ENCODE measurements around the gene SETBP1. TPM values are rescaled to one million over a fixed set of nuclear protein-coding genes. Genes with fewer than 3 reads are reported as not detected.
A peak's percentile ranks its signal among the peaks of the same experiment; 100 is the strongest.

Gene SETBP1
- total RNA-seq, 1 experiment from 2014 or later: 1.0 TPM

DNA sequence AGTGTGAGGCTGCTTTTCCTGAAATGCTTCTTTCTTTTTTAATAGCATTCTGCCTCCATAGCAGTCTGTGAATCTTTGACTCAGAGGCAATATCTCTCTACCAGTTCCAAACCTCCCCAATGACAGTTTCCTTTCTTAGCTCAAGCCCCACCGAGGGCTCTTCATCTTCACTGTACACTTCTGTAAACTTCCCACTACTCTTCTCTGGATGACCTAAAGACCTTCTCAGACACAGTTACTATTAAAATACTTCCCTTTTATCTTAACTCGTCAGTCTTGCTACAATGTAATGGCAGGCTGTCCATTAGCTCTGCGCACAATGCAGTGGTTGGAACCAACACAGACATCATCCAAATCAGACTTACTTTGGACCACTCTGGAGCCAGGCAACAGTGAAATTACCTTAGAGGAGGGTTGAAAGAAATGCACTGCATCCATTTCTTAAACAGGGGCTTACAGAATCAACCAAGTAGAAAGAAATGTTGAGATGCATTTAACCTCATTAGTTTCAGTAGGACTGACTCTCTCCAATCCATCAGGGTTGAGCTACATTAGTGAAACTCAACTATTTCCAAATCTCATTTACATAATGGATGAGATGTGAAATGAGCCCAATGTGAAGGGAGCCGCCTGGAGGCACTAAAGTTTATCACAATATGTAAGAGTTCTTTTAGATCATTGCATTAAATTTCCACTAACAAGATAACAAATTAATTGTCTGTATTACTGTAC, 343.8 kb downstream of the SETBP1 start:
- no peak for DNase-seq (ENCODE audit: low read depth)

DNA sequence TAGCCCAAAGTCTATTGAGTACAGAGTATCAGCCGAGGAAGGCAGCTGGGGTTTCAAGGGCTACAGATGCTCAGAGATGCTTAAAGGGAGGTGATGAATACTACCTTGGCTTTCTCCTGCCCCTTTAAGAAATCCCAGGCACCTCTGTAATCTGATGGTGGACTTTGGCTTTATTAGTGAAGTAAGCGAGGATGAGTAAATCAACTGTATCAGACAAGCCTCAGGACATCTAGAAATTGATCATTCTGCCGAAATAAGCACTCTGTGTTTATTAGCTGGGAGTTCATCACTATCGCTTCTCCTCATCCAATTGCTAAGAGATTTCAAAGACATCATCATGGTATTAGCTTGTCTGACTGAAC, 344.4 kb downstream of the SETBP1 start:
- DNase-seq (ENCODE audit: low read depth): no peak

DNA sequence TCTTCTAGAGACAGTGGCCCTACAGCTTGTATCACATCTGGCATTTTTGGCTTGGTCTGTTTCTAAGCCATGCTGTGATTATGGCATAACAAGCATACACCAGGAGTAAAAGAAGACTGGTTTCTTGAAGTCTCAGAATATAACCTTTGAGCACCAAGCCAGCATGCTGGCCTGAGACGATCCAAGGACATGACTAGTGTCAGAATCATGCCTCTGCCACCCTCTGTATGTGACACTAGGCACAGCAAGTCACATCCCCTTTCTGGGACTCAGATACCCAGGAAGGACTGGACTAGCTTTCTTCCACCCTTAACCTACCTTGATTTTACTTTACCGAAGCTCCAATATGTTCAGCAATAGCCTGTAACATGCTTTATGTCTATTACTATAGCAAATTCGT, 345.5 kb downstream of the SETBP1 start:
- no peak for DNase-seq (ENCODE audit: low read depth)

DNA sequence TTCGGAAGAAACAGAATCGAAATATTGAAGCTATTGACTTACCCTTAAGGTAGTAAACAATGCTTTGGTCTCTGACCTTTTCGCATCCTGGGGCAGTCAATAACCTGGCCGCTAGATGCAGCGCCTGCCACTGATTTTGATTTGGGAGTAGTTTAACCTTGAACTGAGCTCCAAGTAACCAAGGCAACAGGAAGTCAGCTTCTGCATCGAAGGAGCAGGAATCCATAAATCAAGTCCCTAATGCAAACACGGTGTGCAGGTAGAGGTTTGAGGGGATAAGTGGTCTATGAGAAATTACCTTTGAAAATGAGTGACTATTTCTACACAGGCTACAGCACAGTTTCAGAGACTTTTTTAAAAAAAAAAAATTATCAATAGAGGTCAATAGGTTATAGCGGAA, 353.5 kb downstream of the SETBP1 start:
- no peak for DNase-seq (ENCODE audit: low read depth)

- no peak for DNase-seq (ENCODE audit: low read depth)
Measured at GRCh38 chr18:45037618-45038017, 356.9 kb downstream of the SETBP1 start.

DNA sequence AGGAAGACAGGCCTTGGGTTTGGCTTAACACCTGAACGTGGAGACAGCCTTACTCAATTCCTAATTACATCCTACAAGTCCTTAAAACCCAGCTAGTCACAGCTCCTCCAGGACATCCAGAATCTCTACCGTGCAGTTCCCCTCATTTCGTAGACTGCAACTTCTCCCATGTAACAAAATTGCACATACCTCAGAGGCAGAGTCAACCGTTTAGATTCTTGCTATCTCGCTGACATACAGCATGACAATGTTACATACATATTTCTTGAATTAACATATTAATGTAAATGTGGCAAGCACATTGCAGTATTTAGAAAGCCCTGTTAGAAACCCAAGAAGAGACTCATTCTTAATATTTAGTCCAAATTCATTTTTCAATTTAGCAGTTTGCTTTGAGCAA, 358.7 kb downstream of the SETBP1 start:
- DNase-seq (ENCODE audit: low read depth): no peak

GRCh38 chr18:45040879-45041278, 360.2 kb downstream of the SETBP1 start:
- no peak for DNase-seq (ENCODE audit: low read depth)

GRCh38 chr18:45044787-45045186, 364.1 kb downstream of the SETBP1 start:
- DNase-seq (ENCODE audit: low read depth): no peak

- DNase-seq (ENCODE audit: low read depth): no peak
Measured at GRCh38 chr18:45046228-45046627, 365.5 kb downstream of the SETBP1 start.

DNA sequence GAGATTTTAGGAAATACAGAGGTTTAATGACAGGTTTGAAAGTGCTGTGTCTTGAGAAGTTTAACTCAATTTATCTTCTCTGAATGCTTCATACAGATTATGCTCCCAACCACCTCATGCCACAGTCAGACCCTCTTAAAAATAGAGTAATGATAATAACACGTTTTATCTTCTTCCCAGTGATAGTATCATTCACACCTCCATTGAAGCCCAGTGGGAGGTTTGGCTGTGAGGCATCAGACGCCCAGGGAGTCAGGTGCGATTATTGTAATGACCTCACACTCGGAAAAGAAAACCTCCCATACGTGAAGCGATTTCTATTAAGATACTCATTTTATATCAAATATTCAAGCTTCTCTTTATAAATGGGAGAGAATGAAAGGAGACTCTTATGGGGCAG, 366.3 kb downstream of the SETBP1 start:
- no peak for DNase-seq (ENCODE audit: low read depth)

DNA sequence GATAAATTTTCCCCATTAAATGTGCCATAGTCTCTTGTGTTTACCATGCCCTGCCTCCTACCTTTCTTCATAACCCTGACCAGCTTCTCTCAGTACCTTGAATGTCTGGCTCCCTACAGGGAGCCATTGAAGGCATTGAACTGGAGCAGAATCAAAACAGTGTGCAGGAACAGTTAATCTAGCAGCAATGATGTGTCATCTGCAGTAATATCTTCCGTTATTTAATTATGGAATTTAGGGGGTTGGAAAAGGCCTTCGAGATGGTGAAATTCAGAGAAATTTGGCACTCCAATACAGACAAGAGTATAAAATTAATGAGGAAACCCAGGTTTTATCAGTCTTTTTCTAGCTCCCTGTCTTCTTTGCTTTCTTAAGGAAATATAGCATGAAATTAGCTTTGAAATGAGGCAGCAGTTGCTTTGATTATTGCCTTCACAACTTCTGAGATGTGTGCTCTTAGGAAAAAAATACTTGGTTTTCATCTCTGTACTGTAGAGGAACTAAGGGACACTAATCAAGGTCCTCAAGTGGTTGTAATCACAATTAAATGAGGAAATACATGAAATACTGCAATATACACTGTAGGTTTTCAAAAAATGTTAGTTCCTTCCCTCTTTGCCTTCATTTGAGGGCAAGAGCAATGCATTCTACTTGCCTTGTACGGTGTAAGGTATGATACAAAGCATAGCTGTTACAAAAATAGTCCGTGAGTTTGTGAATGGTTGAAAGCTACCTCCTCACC, 369.1 kb downstream of the SETBP1 start:
- DNase-seq (ENCODE audit: low read depth): no peak

DNA sequence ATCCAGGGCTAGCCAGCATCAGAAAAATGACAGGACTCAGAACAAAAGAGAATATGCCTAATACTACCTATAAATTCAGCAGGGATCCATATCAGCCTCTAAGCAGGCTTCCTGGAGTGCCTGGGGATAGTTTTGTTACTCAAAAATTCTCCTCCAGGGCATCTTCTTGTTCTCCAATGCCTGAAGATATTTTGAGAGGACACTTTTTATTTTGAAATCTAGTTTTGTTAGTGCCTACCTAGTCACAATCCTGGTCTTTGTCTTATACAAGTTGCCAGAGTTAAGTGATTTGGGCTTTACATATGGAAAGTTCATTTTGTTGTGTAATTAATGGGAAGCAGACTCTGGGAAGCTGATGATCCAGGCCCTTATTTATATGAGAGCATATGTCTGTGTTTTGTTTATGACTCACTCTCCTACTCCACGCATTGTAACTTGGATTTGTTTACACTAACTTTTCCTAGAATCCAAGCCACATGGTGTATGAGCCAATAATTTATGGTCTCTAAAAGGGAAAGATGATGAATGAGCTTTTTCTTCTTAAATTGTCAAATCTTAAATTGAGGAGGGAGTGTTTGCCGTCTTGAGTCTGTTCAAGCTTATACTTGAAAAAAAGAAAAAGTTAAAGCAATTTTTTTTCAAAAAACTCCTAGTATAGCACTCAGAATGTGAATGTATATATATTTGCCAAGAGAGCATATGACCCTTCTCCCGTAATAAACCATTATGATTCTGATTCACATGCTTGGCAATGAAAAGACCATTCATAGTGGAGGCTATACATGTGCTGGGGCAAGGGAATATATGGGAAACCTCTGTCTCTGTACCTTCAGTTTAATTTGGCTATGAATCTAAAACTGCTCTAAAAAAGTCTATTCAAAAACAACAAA, 370.3 kb downstream of the SETBP1 start:
- peak; percentile 62 for DNase-seq (ENCODE audit: low read depth)

DNA sequence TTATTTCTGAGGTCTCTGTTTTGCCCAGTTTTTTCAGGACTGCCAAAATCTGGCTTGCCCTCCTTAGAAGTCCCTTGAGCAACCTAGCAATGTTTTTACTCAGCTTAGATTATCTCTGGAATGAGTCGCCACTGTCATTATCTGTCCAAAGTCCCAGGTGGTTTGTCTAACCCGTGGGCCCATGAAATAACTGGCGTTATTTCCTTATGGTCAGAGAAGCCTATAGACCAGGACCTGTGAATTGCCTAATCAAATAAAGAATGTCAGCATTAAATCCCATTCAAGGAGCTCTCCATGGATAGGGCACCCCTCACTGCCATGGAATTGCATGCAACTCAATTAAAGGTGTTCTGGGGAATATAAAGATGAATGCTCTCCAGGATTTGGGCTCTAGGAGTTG, 373.9 kb downstream of the SETBP1 start:
- no peak for DNase-seq (ENCODE audit: low read depth)

GRCh38 chr18:45055811-45056210, 375.1 kb downstream of the SETBP1 start:
- no peak for DNase-seq (ENCODE audit: low read depth)

GRCh38 chr18:45056926-45057325, 376.2 kb downstream of the SETBP1 start:
- no peak for DNase-seq (ENCODE audit: low read depth)

DNA sequence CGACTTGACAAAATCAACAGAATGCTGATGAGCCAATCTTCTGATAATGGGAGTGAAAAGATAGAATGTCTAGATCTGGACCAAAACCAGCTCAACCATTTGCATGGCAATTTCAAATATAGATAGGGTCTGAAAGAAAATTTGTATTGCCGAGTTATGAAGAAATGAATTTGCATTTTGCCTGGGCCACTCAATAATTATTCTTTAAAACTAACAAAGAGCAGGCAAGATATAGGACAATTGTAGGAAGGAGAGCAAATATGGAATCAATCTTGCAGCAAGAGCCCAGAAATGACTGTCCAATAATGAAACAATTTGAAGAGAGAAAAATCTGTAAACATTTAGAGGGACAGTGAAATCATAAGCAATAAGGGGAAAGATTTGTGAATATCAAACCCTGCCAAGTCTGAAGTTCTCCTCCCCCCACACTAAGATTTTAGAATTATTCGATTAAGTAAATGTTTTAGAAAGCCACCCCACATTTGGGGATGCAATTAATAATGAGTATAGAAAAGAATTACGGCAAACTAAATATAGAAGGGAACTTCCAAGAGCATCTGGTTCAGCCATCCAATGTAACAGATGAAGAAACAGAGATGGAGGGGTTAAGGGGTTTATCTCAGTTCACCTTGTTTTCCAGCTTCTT, 377.4 kb downstream of the SETBP1 start:
- DNase-seq (ENCODE audit: low read depth): no peak

- peak; percentile 66 for DNase-seq (ENCODE audit: low read depth)
Measured at GRCh38 chr18:45059695-45060094, 379.0 kb downstream of the SETBP1 start.

GRCh38 chr18:45060102-45060501, 379.4 kb downstream of the SETBP1 start:
- no peak for DNase-seq (ENCODE audit: low read depth)

- DNase-seq (ENCODE audit: low read depth): no peak
Measured at GRCh38 chr18:45061359-45061758, 380.7 kb downstream of the SETBP1 start.

- no peak for DNase-seq (ENCODE audit: low read depth)
Measured at GRCh38 chr18:45063246-45064038, 382.8 kb downstream of the SETBP1 start.

DNA sequence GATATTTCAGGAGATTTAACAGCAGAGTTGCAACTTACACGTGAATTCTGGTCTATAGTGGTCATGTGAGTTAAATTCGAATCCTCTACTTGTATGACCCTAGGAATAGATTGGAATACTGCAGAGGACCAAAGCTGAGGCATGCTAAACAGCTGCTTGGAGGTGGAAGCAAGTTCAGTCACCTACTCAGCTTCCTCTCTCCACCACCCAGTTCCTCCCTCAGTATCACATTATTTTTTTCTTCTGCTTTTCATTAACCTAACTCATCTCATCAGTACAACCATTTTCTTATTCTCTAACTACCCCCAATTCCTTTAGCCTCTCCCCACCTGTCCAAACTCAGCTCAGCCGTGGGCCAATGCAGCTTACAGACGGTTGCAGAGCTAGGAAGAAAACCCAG, 385.5 kb downstream of the SETBP1 start:
- DNase-seq (ENCODE audit: low read depth): no peak

All from Daoy (cell line).